Stimulated activated CD4-positive, alpha-beta T cell treated with anti-CD3 and anti-CD28 coated beads, Interleukin-1b, Interleukin-23, amount 100 ng/mL, for 1 hour (primary cell): ENCODE data around the gene ENPP1.

Experiments
- DNase-seq, 2 donors: peaks; one replicate each; pipeline ENCODE4 v3.0.0-alpha.2; 2020; ENCODE audit warnings: low read depth in 2 of 2

Gene ENPP1

GRCh38 chr6:131787079-131787478 lies 20.7 kb upstream of the ENPP1 start:
- DNase-seq = no peak

- no peak for DNase-seq
Observed at GRCh38 chr6:131787766-131788712, 19.8 kb upstream of the ENPP1 start.

GRCh38 chr6:131789219-131789618 lies 18.6 kb upstream of the ENPP1 start:
- no peak for DNase-seq

- no peak for DNase-seq
Observed at GRCh38 chr6:131791476-131791875, 16.3 kb upstream of the ENPP1 start.

- DNase-seq = no peak
Observed at GRCh38 chr6:131792091-131792496, 15.7 kb upstream of the ENPP1 start.

- no peak for DNase-seq
Observed at GRCh38 chr6:131795366-131795765, 12.5 kb upstream of the ENPP1 start.

- no peak for DNase-seq
Observed at GRCh38 chr6:131802347-131802746, 5.5 kb upstream of the ENPP1 start.

GRCh38 chr6:131803007-131803769 lies 4.6 kb upstream of the ENPP1 start:
- DNase-seq = no peak

- DNase-seq = no peak
Observed at GRCh38 chr6:131804131-131804530, 3.7 kb upstream of the ENPP1 start.

- no peak for DNase-seq
Observed at GRCh38 chr6:131807321-131807643, 538 bp upstream of the ENPP1 start.

- no peak for DNase-seq
Observed at GRCh38 chr6:131808460-131809269, 845 bp downstream of the ENPP1 start.

GRCh38 chr6:131811500-131811899 lies 3.7 kb downstream of the ENPP1 start:
- DNase-seq = no peak

GRCh38 chr6:131813991-131814390 lies 6.2 kb downstream of the ENPP1 start:
- DNase-seq = no peak

GRCh38 chr6:131816869-131817268 lies 9.0 kb downstream of the ENPP1 start:
- no peak for DNase-seq

- DNase-seq = no peak
Observed at GRCh38 chr6:131819572-131820124, 11.8 kb downstream of the ENPP1 start.

GRCh38 chr6:131821010-131821807 lies 13.4 kb downstream of the ENPP1 start:
- no peak for DNase-seq

GRCh38 chr6:131822119-131822518 lies 14.3 kb downstream of the ENPP1 start:
- DNase-seq = no peak

GRCh38 chr6:131823276-131823902 lies 15.6 kb downstream of the ENPP1 start:
- DNase-seq = no peak

- no peak for DNase-seq
Observed at GRCh38 chr6:131825946-131826345, 18.1 kb downstream of the ENPP1 start.

- DNase-seq = no peak
Observed at GRCh38 chr6:131828080-131828479, 20.3 kb downstream of the ENPP1 start.

GRCh38 chr6:131828951-131829350 lies 21.1 kb downstream of the ENPP1 start:
- DNase-seq = no peak
